HepG2 (cell line): ENCODE data around the gene STMN3. TPM values are rescaled to one million over a fixed set of nuclear protein-coding genes. Genes with fewer than 3 reads are reported as not detected.
A peak's percentile ranks its signal among the peaks of the same experiment; 100 is the strongest.

ENCODE experiments used
- ATAC-seq: fragments of 200-7000 bp; cut with Tn5 transposase; 3 replicates; pipeline ENCODE4 v1.9.1; 2020; ENCODE audit warnings: mild to moderate bottlenecking, moderate library complexity
- BruUV-seq: library from RNA; stranded (reverse); fragments of 400-500 nt; replicated peaks from 2 replicates; lab custom pipeline; 2021; lab: Mats Ljungman, UMichigan
- CTCF ChIA-PET: fragments of 300-600 bp; formaldehyde crosslinking; extraction: SDS; loops from one replicate; lab custom pipeline; 2021; ENCODE audit warnings: low total read pairs, inconsistent platforms, low intra/inter-chr PET ratio; lab: Yijun Ruan, JAX
- POLR2A ChIA-PET: fragments of 350-600 bp; sonication (Branson Sonifier 250); formaldehyde crosslinking; loops from one replicate; lab custom pipeline; 2020; ENCODE audit warnings: antibody characterized with exemption, inconsistent platforms; lab: Yijun Ruan, JAX
- DNase-seq: peaks from one replicate; pipeline ENCODE4 v3.0.0-alpha.2; 2015; ENCODE audit warnings: low spot score
- FAIRE-seq: peaks from 3 replicates; lab custom pipeline; 2011; peaks lifted over from hg19 to GRCh38; lab: Jason Lieb, UNC
- H2AFZ ChIP-seq: one replicate; pipeline ENCODE4 v1.6.1; 2011; ENCODE audit warnings: low read length, inconsistent platforms
- H3K27ac ChIP-seq: fragments of 300-600 bp; 3 replicates; pipeline ENCODE4 v1.8.0; 2011; ENCODE audit warnings: mixed run types, mild to moderate bottlenecking, mixed read lengths, low read length, inconsistent platforms; ENCODE audit not compliant: insufficient read depth; ENCODE audit errors: extremely low read length
- H3K27me3 ChIP-seq, 2 experiments: fragments of 200-600 bp in 1 of 2; 2 replicates in 1 of 2; 3 replicates in 1 of 2; pipeline versions ENCODE4 v1.6.0 to v1.8.0; 2011; ENCODE audit warnings: low read length in 2 of 2, mild to moderate bottlenecking in 2 of 2, moderate library complexity in 2 of 2, inconsistent platforms in 1 of 2; ENCODE audit not compliant: insufficient read depth in 2 of 2, control insufficient read depth in 1 of 2
- H3K36me3 ChIP-seq, 2 experiments: fragments of 200-600 bp in 1 of 2; replicated peaks in 1 of 2; 2 replicates in 1 of 2; 3 replicates in 1 of 2; pipeline versions ENCODE4 v1.5.1 to v1.8.0; 2011; ENCODE audit warnings: low read length in 2 of 2, inconsistent platforms in 1 of 2; ENCODE audit not compliant: insufficient read depth in 2 of 2, control insufficient read depth in 1 of 2
- H3K4me1 ChIP-seq: 2 replicates; pipeline ENCODE4 v1.5.1; 2012; ENCODE audit warnings: low read length, inconsistent platforms; ENCODE audit not compliant: insufficient read depth
- H3K4me2 ChIP-seq: 2 replicates; pipeline ENCODE4 v1.6.0; 2011; ENCODE audit warnings: low read depth, low read length, inconsistent platforms
- H3K4me3 ChIP-seq, 3 experiments: fragments of 200-600 bp in 1 of 3; sonication (generic), shearing (Covaris generic) in 1 of 3; replicated peaks in 1 of 3; 2 replicates each; pipeline ENCODE4 v1.5.1; 2011 to 2016; ENCODE audit warnings: low read length in 3 of 3, inconsistent platforms in 2 of 3, low read depth in 2 of 3, mild to moderate bottlenecking in 2 of 3, control low read depth in 1 of 3, mixed read lengths in 1 of 3; ENCODE audit not compliant: insufficient read depth in 1 of 3
- H3K79me2 ChIP-seq: one replicate; pipeline ENCODE4 v1.6.1; 2011; ENCODE audit warnings: low read length, inconsistent platforms; ENCODE audit not compliant: insufficient read depth
- H3K9ac ChIP-seq: 2 replicates; pipeline ENCODE4 v1.6.0; 2011; ENCODE audit warnings: mild to moderate bottlenecking, low read depth, low read length, inconsistent platforms; ENCODE audit not compliant: insufficient read depth
- H3K9me3 ChIP-seq: 2 replicates; pipeline ENCODE4 v1.5.1; 2012; ENCODE audit warnings: mild to moderate bottlenecking, low read length
- H4K20me1 ChIP-seq: 2 replicates; pipeline ENCODE4 v1.6.0; 2011; ENCODE audit warnings: inconsistent platforms, mild to moderate bottlenecking, low read length, moderate library complexity; ENCODE audit not compliant: insufficient read depth
- AGO2 ChIP-seq: fragments of 200-400 bp; formaldehyde crosslinking; optimal IDR thresholded peaks from 2 replicates; pipeline ENCODE3; 2017; ENCODE audit warnings: mild to moderate bottlenecking, low read depth, low read length, moderate library complexity
- ATF7 ChIP-seq, 2 experiments: fragments of 450-650 bp in 1 of 2; sonication (generic) in 1 of 2; formaldehyde crosslinking in 1 of 2; IDR thresholded peaks; 2 replicates each; pipeline versions ENCODE4 v1.4.0 to v1.6.1; 2016 to 2020; ENCODE audit warnings: antibody characterized with exemption in 1 of 2, mild to moderate bottlenecking in 1 of 2, missing genetic modification reagents in 1 of 2
- RXRA ChIP-seq: sonication (generic); formaldehyde crosslinking; IDR thresholded peaks from 2 replicates; pipeline ENCODE4 v1.5.1; 2020; ENCODE audit warnings: missing genetic modification reagents
- whole genome bisulfite sequencing: methylation state at CpG from one replicate; pipeline ENCODE4 v1.1.6; 2017; ENCODE audit warnings: low lambda C conversion rate; 5-methylcytosine and 5-hydroxymethylcytosine counted together
- in situ Hi-C: cut with HindIII; loops from 2 replicates; pipeline ENCODE4 v1.10.0; 2017; ENCODE audit warnings: low pct_unique_long_range_greater_than_20kb; ENCODE audit not compliant: extremely low pct_ligation_motif_present
- intact Hi-C: fragments of 100-400 bp; cut with micrococcal nuclease; formaldehyde crosslinking; loops from one replicate; pipeline ENCODE4 v1.10.0; 2022; ENCODE audit not compliant: unreplicated experiment
- polyA plus RNA-seq, 8 experiments: library from polyadenylated mRNA; depleted of rRNA in 3 of 8; stranded (reverse) in 7 of 8; unstranded in 1 of 8; fragments of >200 nt; fragmentation: Illumina TruSeq in 4 of 8; extraction: Trizol in 4 of 8; gene quantifications; 2 replicates each; pipeline versions ENCODE4 v1.2.1 to v1.2.3, GENCODE V29; 2011 to 2016; ENCODE audit warnings: low read depth in 4 of 8, missing spikeins in 1 of 8, mixed read lengths in 1 of 8; ENCODE audit not compliant: insufficient read depth in 1 of 8
- total RNA-seq, 5 experiments: library from RNA; depleted of rRNA; stranded (reverse); fragments of >200 nt; fragmentation: Illumina TruSeq; extraction: Trizol; gene quantifications; 2 replicates each; pipeline ENCODE4 v1.2.3, GENCODE V29; 2016; ENCODE audit warnings: low read depth in 1 of 5
- TF ChIP-seq, protein P1 (sequence below): sonication (generic); formaldehyde crosslinking; IDR thresholded peaks from 2 replicates; pipeline ENCODE4 v1.8.0; 2022; ENCODE audit warnings: low read depth, missing genetic modification reagents

Gene STMN3
- total and polyA plus RNA-seq, 2 of the 13 experiments (the other 11 are each of a cell fraction or from before 2014, with no cell fraction given), result 21.0 to 48.3 TPM

- no peak for ATAC-seq
- Histone ChIP-seq H3K36me3 (peaks cover 20 to 50% of the 10 kb centered on the region in 2 experiments), H3K9me3 (no peaks in the 10 kb centered on the region), H3K27ac (no peak overlapping the region), H3K4me1 (no peaks in the 10 kb centered on the region), H4K20me1 (no peaks in the 10 kb centered on the region), H3K4me3 (no peak overlapping the region), H3K9ac (no peak overlapping the region), H3K4me2 (no peak overlapping the region), H2AFZ (no peak overlapping the region), H3K79me2 (no peaks in the 10 kb centered on the region), H3K27me3 (no peaks in the 10 kb centered on the region)
- ChIA-PET POLR2A (no interaction called here), CTCF (no interaction called here)
- TF ChIP-seq, protein P1, sequence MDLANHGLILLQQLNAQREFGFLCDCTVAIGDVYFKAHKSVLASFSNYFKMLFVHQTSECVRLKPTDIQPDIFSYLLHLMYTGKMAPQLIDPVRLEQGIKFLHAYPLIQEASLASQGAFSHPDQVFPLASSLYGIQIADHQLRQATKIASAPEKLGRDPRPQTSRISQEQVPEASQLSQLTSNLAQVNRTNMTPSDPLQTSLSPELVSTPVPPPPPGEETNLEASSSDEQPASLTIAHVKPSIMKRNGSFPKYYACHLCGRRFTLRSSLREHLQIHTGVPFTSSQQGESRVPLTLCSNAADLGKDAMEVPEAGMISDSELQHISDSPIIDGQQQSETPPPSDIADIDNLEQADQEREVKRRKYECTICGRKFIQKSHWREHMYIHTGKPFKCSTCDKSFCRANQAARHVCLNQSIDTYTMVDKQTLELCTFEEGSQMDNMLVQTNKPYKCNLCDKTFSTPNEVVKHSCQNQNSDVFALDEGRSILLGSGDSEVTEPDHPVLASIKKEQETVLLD, result no peak
- peak; percentile 60 for TF ChIP-seq ATF7 (IDR thresholded peaks at IDR 0.05)
- TF ChIP-seq ATF7 (CRISPR knock-in tag; IDR thresholded peaks at IDR 0.05), result no peak
- 90% methylated on average over 27 of the region's 27 CpGs for WGBS
- no peak for DNase-seq
- BruUV-seq, result no TSS peak
- no peak for FAIRE-seq
- in situ Hi-C loops, result no loop called here
- intact Hi-C loops, result no loop called here
These were observed 53.7 kb downstream of the STMN3 start for GRCh38 chr20:63599396-63600050.

DNA sequence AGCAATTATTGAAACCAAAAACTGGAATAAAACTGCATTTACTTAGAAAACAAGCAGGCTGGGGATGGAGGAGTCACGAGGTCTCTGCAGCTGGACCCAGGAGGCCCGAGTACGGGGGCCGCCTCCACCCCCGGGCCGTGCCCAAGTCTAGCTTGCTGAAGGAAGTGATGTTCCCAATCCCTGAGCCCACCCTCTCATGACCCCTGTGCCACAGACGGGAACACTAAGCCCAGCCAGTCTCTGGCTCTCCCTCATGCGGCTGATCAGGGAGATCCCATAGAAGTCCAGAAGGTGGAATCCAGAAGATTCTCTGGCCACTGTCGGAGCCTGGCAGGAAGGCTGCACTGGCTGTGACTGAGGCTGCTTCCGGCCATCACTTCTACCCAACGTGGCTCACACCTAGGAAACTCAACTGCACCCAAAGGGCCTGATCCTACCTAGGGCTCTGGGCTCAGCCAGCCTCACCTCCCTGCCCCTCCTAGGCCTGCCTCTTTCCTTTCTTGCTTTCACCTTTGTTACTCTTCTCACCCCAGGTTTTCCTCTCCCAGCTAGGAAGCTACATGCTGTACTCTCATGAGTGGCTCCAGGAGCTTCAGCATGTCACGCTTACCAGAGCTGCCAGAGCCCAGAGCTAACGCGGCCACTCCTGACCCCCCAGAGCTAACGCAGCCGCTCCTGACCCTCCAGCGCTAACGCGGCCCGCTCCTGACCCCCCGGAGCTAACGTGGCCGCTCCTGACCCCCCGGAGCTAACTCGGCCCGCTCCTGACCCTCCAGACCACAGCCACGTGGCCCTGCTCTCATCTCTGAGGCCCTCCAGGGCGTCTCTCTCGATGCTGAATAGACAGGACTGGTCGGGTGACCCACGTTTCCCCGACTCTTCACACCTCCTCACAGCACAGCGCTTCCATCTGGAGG lies 54.5 kb downstream of the STMN3 start:
- no peaks in the 10 kb centered on the region for H3K79me2 ChIP-seq
- no peak for ATAC-seq
- TF ChIP-seq RXRA (no peak), AGO2 (peak; percentile 48)
- TF ChIP-seq, all 625 proteins: peak for 1
- DNase-seq, result no peak
- H2AFZ ChIP-seq, result no peak overlapping the region
- H3K27ac ChIP-seq, result no peak overlapping the region
- CTCF ChIA-PET, result no interaction called here
- BruUV-seq, result no TSS peak
- 92% methylated on average over 33 of the region's 33 CpGs for WGBS
- H3K4me3 ChIP-seq, result no peak overlapping the region
- H3K9ac ChIP-seq, result no peak overlapping the region
- peaks cover 19 to 45% of the 10 kb centered on the region in 2 experiments for H3K36me3 ChIP-seq
- intact Hi-C loops, result no loop called here
- in situ Hi-C loops, result no loop called here
- H3K9me3 ChIP-seq, result no peaks in the 10 kb centered on the region
- no peak overlapping the region for H3K4me2 ChIP-seq
- no peaks in the 10 kb centered on the region for H3K4me1 ChIP-seq
- no peaks in the 10 kb centered on the region for H4K20me1 ChIP-seq
- POLR2A ChIA-PET, result no interaction called here
- FAIRE-seq, result no peak
- H3K27me3 ChIP-seq, result no peaks in the 10 kb centered on the region
